IMR-90 (cell line): ENCODE measurements around the gene MGLL. TPM values are rescaled to one million over a fixed set of nuclear protein-coding genes. Genes with fewer than 3 reads are reported as not detected.
A peak's percentile ranks its signal among the peaks of the same experiment; 100 is the strongest.

Source experiments
- ATAC-seq: fragments of 200-7000 bp; cut with Tn5 transposase; 2 replicates; pipeline ENCODE4 v1.9.1; 2020; ENCODE audit warnings: low read depth, mild to moderate bottlenecking, moderate library complexity
- BruUV-seq: library from RNA; stranded (reverse); fragments of 400-500 nt; replicated peaks from 2 replicates; lab custom pipeline; 2021; lab: Mats Ljungman, UMichigan
- CTCF ChIA-PET: fragments of 300-600 bp; formaldehyde crosslinking; extraction: SDS; loops from one replicate; lab custom pipeline; 2021; ENCODE audit warnings: antibody characterized with exemption; lab: Yijun Ruan, JAX
- POLR2A ChIA-PET: fragments of 300-600 bp; sonication (Branson Sonifier 250); formaldehyde crosslinking; loops from one replicate; lab custom pipeline; 2022; ENCODE audit warnings: antibody characterized with exemption; ENCODE audit not compliant: unreplicated experiment; lab: Charles Lee
- DNase-seq: peaks from one replicate; pipeline ENCODE4 v3.0.0; 2013
- H2AFZ ChIP-seq: replicated peaks from 2 replicates; pipeline ENCODE3; 2013; ENCODE audit warnings: low read length, mild to moderate bottlenecking; ENCODE audit not compliant: poor library complexity
- H2AK5ac ChIP-seq: 2 replicates; pipeline ENCODE4 v1.6.1; 2013; ENCODE audit warnings: low read depth, low read length, inconsistent platforms
- H2AK9ac ChIP-seq: replicated peaks from 2 replicates; pipeline ENCODE3; 2013; ENCODE audit warnings: mild to moderate bottlenecking, low read depth, low read length, moderate library complexity; ENCODE audit not compliant: poor library complexity
- H2BK120ac ChIP-seq: 2 replicates; pipeline ENCODE4 v1.6.1; 2013; ENCODE audit warnings: low read depth, low read length, inconsistent platforms
- H2BK15ac ChIP-seq: 3 replicates; pipeline ENCODE4 v1.6.1; 2013; ENCODE audit warnings: low read depth, low read length, inconsistent platforms
- H2BK20ac ChIP-seq: 2 replicates; pipeline ENCODE4 v1.6.1; 2013; ENCODE audit warnings: low read depth, mild to moderate bottlenecking, inconsistent platforms, low read length, moderate library complexity
- H2BK5ac ChIP-seq: 2 replicates; pipeline ENCODE4 v1.6.1; 2013; ENCODE audit warnings: mild to moderate bottlenecking, low read depth, low read length, inconsistent platforms; ENCODE audit not compliant: poor library complexity, severe bottlenecking
- H3K14ac ChIP-seq: replicated peaks from 2 replicates; pipeline ENCODE4 v1.6.1; 2013; ENCODE audit warnings: low read depth, low read length, inconsistent platforms
- H3K18ac ChIP-seq: 2 replicates; pipeline ENCODE4 v1.6.1; 2013; ENCODE audit warnings: low read depth, low read length, control low read depth
- H3K23ac ChIP-seq: 2 replicates; pipeline ENCODE4 v1.6.1; 2013; ENCODE audit warnings: low read depth, low read length, inconsistent platforms
- H3K27ac ChIP-seq: 2 replicates; pipeline ENCODE4 v1.5.1; 2013; ENCODE audit warnings: mild to moderate bottlenecking, control low read depth, low read length; ENCODE audit not compliant: insufficient read depth
- H3K27me3 ChIP-seq: 2 replicates; pipeline ENCODE4 v1.6.1; 2013; ENCODE audit warnings: low read length; ENCODE audit not compliant: control insufficient read depth, insufficient read depth
- H3K36me3 ChIP-seq: 2 replicates; pipeline ENCODE4 v1.6.1; 2013; ENCODE audit warnings: low read length, mixed read lengths; ENCODE audit not compliant: control insufficient read depth, insufficient read depth
- H3K4ac ChIP-seq: 2 replicates; pipeline ENCODE4 v1.6.1; 2013; ENCODE audit warnings: low read depth, low read length, inconsistent platforms
- H3K4me1 ChIP-seq: 2 replicates; pipeline ENCODE4 v1.6.1; 2013; ENCODE audit warnings: low read length, mixed read lengths; ENCODE audit not compliant: control insufficient read depth, insufficient read depth
- H3K4me2 ChIP-seq: 2 replicates; pipeline ENCODE4 v1.6.1; 2013; ENCODE audit warnings: low read depth, mild to moderate bottlenecking, control low read depth, low read length, moderate library complexity
- H3K4me3 ChIP-seq: 2 replicates; pipeline ENCODE4 v1.5.1; 2013; ENCODE audit warnings: low read depth, mild to moderate bottlenecking, control low read depth, low read length, moderate library complexity; ENCODE audit not compliant: insufficient read depth
- H3K56ac ChIP-seq: 2 replicates; pipeline ENCODE4 v1.6.1; 2013; ENCODE audit warnings: low read length, inconsistent platforms; ENCODE audit not compliant: insufficient read depth; ENCODE audit errors: extremely low read depth
- H3K79me1 ChIP-seq, 2 experiments: 2 replicates each; pipeline ENCODE4 v1.6.1; 2013; ENCODE audit warnings: low read length in 2 of 2, inconsistent platforms in 1 of 2, low read depth in 1 of 2
- H3K9ac ChIP-seq: 2 replicates; pipeline ENCODE4 v1.6.1; 2013; ENCODE audit warnings: low read depth, low read length, control low read depth
- H3K9me1 ChIP-seq: 2 replicates; pipeline ENCODE4 v1.6.1; 2013; ENCODE audit warnings: low read length, inconsistent platforms; ENCODE audit not compliant: insufficient read depth
- H3K9me3 ChIP-seq: 2 replicates; pipeline ENCODE4 v1.6.1; 2013; ENCODE audit warnings: low read length; ENCODE audit not compliant: control insufficient read depth, insufficient read depth
- H4K20me1 ChIP-seq: 2 replicates; pipeline ENCODE4 v1.6.1; 2013; ENCODE audit warnings: low read length, inconsistent platforms; ENCODE audit not compliant: insufficient read depth
- H4K5ac ChIP-seq: 2 replicates; pipeline ENCODE4 v1.6.1; 2013; ENCODE audit warnings: mild to moderate bottlenecking, low read depth, low read length, control low read depth
- H4K8ac ChIP-seq, 2 experiments: 2 replicates each; pipeline ENCODE4 v1.6.1; 2013; ENCODE audit warnings: low read depth in 2 of 2, low read length in 2 of 2, control low read depth in 1 of 2, inconsistent platforms in 1 of 2
- H4K91ac ChIP-seq: 2 replicates; pipeline ENCODE4 v1.6.1; 2013; ENCODE audit warnings: low read depth, low read length, inconsistent platforms; ENCODE audit not compliant: insufficient read depth
- MAFK ChIP-seq: IDR thresholded peaks from 2 replicates; pipeline ENCODE4 v1.6.1; 2012; ENCODE audit warnings: low read depth, low read length, improper control_type of control experiment
- WGBS, 2 experiments: methylation state at CpG; one replicate each; pipeline versions ENCODE4 v1.1.5 to v1.1.7; 2013; ENCODE audit warnings: missing lambda C conversion rate in 2 of 2; ENCODE audit not compliant: insufficient read length in 1 of 2; ENCODE audit errors: extremely low coverage in 2 of 2; 5-methylcytosine and 5-hydroxymethylcytosine counted together
- dilution Hi-C: fragments of 300-500 bp; cut with HindIII; formaldehyde crosslinking; loops from one replicate; pipeline ENCODE4 v1.14.3; 2018; ENCODE audit warnings: low sequenced_read_pairs; ENCODE audit not compliant: unreplicated experiment
- in situ Hi-C: fragments of 300-500 bp; cut with MboI; formaldehyde crosslinking; loops from 3 replicates; pipeline ENCODE4 v1.14.3; 2019; ENCODE audit warnings: low sequenced_read_pairs, inconsistent platforms, mixed read lengths
- intact Hi-C: fragments of 100-400 bp; cut with micrococcal nuclease; formaldehyde crosslinking; loops from 2 replicates; pipeline ENCODE4 v1.10.0; 2022
- polyA plus RNA-seq, 3 experiments: library from polyadenylated mRNA; depleted of rRNA; stranded (reverse); fragments of >200 nt; gene quantifications; 2 replicates each; pipeline ENCODE4 v1.2.3, GENCODE V29; 2012; ENCODE audit warnings: low replicate concordance in 1 of 3
- total RNA-seq: library from RNA; depleted of rRNA; stranded (reverse); fragments of >200 nt; gene quantifications from 2 replicates; pipeline ENCODE4 v1.2.3, GENCODE V29; 2012; rRNA removed

The MGLL gene
- total and polyA plus RNA-seq, 2 of the 4 experiments (the other 2 are of a cell fraction), result 23.7 to 60.6 TPM

DNA sequence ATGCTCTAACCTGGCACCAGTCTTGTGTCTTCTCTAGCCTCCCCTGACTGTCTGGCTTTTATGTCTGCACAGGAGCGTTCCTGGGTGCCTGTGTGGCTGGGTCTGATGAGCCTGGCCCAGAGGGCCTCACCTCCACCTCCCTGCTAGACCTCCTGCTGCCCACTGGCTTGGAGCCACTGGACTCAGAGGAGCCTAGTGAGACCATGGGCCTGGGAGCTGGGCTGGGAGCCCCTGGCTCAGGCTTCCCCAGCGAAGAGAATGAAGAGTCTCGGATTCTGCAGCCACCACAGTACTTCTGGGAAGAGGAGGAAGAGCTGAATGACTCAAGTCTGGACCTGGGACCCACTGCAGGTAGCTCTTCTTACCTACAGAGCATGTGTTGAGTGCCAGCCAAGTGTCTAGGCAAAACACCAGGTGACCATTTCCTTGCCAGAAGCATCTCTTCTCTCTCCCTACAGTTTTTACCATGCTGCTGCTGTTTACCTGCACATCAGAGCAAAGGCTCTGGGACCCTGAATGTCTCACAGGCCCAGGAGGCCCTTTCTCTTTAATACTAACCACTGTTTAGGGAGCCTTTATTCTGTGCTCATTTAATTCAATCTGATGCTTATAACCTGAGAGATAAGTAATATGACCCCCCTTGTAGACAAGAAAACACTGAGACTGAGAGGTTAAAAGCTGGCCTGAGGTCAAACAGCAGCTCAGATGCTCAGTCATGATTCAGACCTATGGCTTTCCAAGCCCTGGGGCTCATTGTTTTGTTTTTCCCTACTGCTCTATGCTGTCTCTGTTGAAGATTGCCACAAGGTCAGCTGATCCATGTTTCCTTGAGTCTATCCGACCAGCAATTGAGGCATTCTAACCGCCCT, 182.9 kb downstream of the MGLL start:
- no peaks in the 10 kb centered on the region for H3K79me1 ChIP-seq
- H3K4me1 ChIP-seq, result peaks cover 2% of the 10 kb centered on the region; the same call in 1 of the 2 replicates
- H2AK5ac ChIP-seq, result no peak overlapping the region
- no peak overlapping the region for H2AK9ac ChIP-seq
- intact Hi-C loops, result no loop called here
- H4K91ac ChIP-seq, result no peak overlapping the region
- H2BK15ac ChIP-seq, result no peak overlapping the region
- 100% methylated on average over 1 of the region's 5 CpGs; no CpG with 5 or more reads in 1 of the 2 experiments for WGBS, 2 experiments
- H2BK5ac ChIP-seq, result no peak overlapping the region
- in situ Hi-C loops, result no loop called here
- H3K14ac ChIP-seq, result no peak overlapping the region
- no peak overlapping the region for H2BK20ac ChIP-seq
- H3K4me3 ChIP-seq, result no peak overlapping the region
- no peak overlapping the region for H3K4ac ChIP-seq
- H3K9me3 ChIP-seq, result no peaks in the 10 kb centered on the region
- H3K4me2 ChIP-seq, result no peak overlapping the region
- H4K5ac ChIP-seq, result no peak overlapping the region
- H3K9ac ChIP-seq, result no peak overlapping the region
- H2BK120ac ChIP-seq, result no peak overlapping the region
- no peaks in the 10 kb centered on the region for H3K36me3 ChIP-seq
- no peak overlapping the region for H3K27ac ChIP-seq
- CTCF ChIA-PET, result interaction anchor here (1.0 kb wide), 1 partner anchor 13 kb away, joined by 3 read pairs; no protein-coding TSS in a partner anchor
- peak; percentile 47 for DNase-seq
- no peak for TF ChIP-seq MAFK
- H2AFZ ChIP-seq, result no peak overlapping the region
- H4K20me1 ChIP-seq, result no peaks in the 10 kb centered on the region
- H3K18ac ChIP-seq, result no peak overlapping the region
- no peak overlapping the region for H4K8ac ChIP-seq
- no peak overlapping the region for H3K56ac ChIP-seq
- H3K9me1 ChIP-seq, result no peaks in the 10 kb centered on the region
- dilution Hi-C loops, result no loop called here
- H3K27me3 ChIP-seq, result peaks cover 15% of the 10 kb centered on the region
- POLR2A ChIA-PET, result no interaction called here
- no TSS peak for BruUV-seq
- peak; percentile 88 for ATAC-seq
- H3K23ac ChIP-seq, result no peak overlapping the region

Other genes with a start within 250 kb of the MGLL start
- gene TPRA1, start 231.8 kb downstream of the MGLL start, total RNA-seq, result 15.3 and 17.9 TPM in 2 replicates
- 40.1 and 40.3 TPM in 2 replicates for gene TPRA1, start 231.8 kb downstream of the MGLL start, polyA plus RNA-seq (2012; rRNA removed)
- gene MCM2, start 224.1 kb downstream of the MGLL start, total RNA-seq, result 68.0 and 73.8 TPM in 2 replicates
- gene MCM2, start 224.1 kb downstream of the MGLL start, polyA plus RNA-seq (2012; rRNA removed), result 32.3 and 34.5 TPM in 2 replicates
- gene PODXL2, start 193.3 kb downstream of the MGLL start, total RNA-seq, result 1.6 and 1.7 TPM in 2 replicates
- 5.4 and 5.8 TPM in 2 replicates for gene PODXL2, start 193.3 kb downstream of the MGLL start, polyA plus RNA-seq (2012; rRNA removed)
- 3.2 and 3.3 TPM in 2 replicates for gene ABTB1, start 149.6 kb downstream of the MGLL start, total RNA-seq
- 23.0 and 25.3 TPM in 2 replicates for gene ABTB1, start 149.6 kb downstream of the MGLL start, polyA plus RNA-seq (2012; rRNA removed)
- not detected in 2 replicates for gene KBTBD12, start 92.7 kb upstream of the MGLL start, total RNA-seq
- gene KBTBD12, start 92.7 kb upstream of the MGLL start, polyA plus RNA-seq (2012; rRNA removed), result not detected in 2 replicates
- 478 and 487 TPM in 2 replicates for gene SEC61A1, start 229.9 kb upstream of the MGLL start, total RNA-seq
- gene SEC61A1, start 229.9 kb upstream of the MGLL start, polyA plus RNA-seq (2012; rRNA removed), result 347 and 377 TPM in 2 replicates